ENCODE data around the gene DLG2. TPM values are rescaled to one million over a fixed set of nuclear protein-coding genes. Genes with fewer than 3 reads are reported as not detected.

The DLG2 gene
- total and polyA plus RNA-seq, 2 donors (not counting 3 experiments of a cell fraction or from before 2014, with no cell fraction given), result 0.15 to 1.1 TPM

- H3K4me2 ChIP-seq (ENCODE audit: insufficient read depth, low read length), result no peak overlapping the region
- no peak overlapping the region for H3K4me3 ChIP-seq (replicated peaks in 1 of 3; ENCODE audit: insufficient read depth in 1 of 3, low read depth in 1 of 3, low read length in 3 of 3)
- FAIRE-seq (no peak), DNase-seq (ENCODE audit: low read depth, low spot score) (no peak)
- ChIA-PET CTCF (no interaction called here), POLR2A (no interaction called here)
- H3K79me2 ChIP-seq (ENCODE audit: control insufficient read depth, insufficient read depth, low read length), result no peaks in the 10 kb centered on the region
- no peaks in the 10 kb centered on the region for H3K27me3 ChIP-seq (ENCODE audit: control insufficient read depth in 2 of 2, insufficient read depth in 2 of 2, low read length in 2 of 2)
- H2AFZ ChIP-seq (ENCODE audit: low read depth, low read length), result no peak overlapping the region
- H3K36me3 ChIP-seq (ENCODE audit: control insufficient read depth in 2 of 2, extremely low read depth in 1 of 2, insufficient read depth in 2 of 2, low read length in 2 of 2), result no peaks in the 10 kb centered on the region
- H4K20me1 ChIP-seq (replicated peaks; ENCODE audit: control insufficient read depth, extremely low read depth, insufficient read depth, low read length), result no peaks in the 10 kb centered on the region
- dilution Hi-C loops (cut with MboI; ENCODE audit: extremely low pct_ligation_motif_present, low sequenced_read_pairs) (no loop called here), intact Hi-C loops (cut with micrococcal nuclease) (no loop called here)
- no peaks in the 10 kb centered on the region for H3K4me1 ChIP-seq (ENCODE audit: control insufficient read depth, extremely low read depth, insufficient read depth, low read length)
- TF ChIP-seq EZH2 (IDR thresholded peaks at IDR 0.05; ENCODE audit: borderline replicate concordance, low read depth, low read length, severe bottlenecking), result no peak
- TF ChIP-seq FOS (IDR thresholded peaks at IDR 0.05; ENCODE audit: borderline replicate concordance, insufficient read depth, low read length), result no peak
- TF ChIP-seq POLR2AphosphoS5 (IDR thresholded peaks at IDR 0.05; ENCODE audit: insufficient read depth, low read depth, low read length), result no peak
- no peak for TF ChIP-seq JUN (IDR thresholded peaks at IDR 0.05; ENCODE audit: borderline replicate concordance, insufficient read depth, insufficient read length, low read depth)
- TF ChIP-seq MYC (IDR thresholded peaks at IDR 0.05; ENCODE audit: low read depth, low read length), result no peak
- no peak for TF ChIP-seq MAX (IDR thresholded peaks at IDR 0.05; ENCODE audit: insufficient read depth, insufficient read length)
- no peak for TF ChIP-seq POLR2A (IDR thresholded peaks at IDR 0.05; ENCODE audit: low read depth, low read length)
- TF ChIP-seq GATA2 (IDR thresholded peaks at IDR 0.05; ENCODE audit: insufficient read depth, insufficient read length, low read depth, low read length), result no peak
- no peak for TF ChIP-seq CTCF (IDR thresholded peaks at IDR 0.05; ENCODE audit: extremely low read depth in 1 of 2, insufficient read depth in 1 of 2, low read depth in 1 of 2, low read length in 2 of 2)
- H3K27ac ChIP-seq (ENCODE audit: insufficient read depth, low read depth, low read length), result no peak overlapping the region
- peaks cover 2% of the 10 kb centered on the region for H3K9me3 ChIP-seq (replicated peaks; ENCODE audit: control insufficient read depth, insufficient read depth, low read length)
- H3K9ac ChIP-seq (replicated peaks; ENCODE audit: extremely low read depth, insufficient read depth, low read length), result no peak overlapping the region
- BruUV-seq (replicated peaks), result no TSS peak
- no peaks in the 10 kb centered on the region for H3K9me1 ChIP-seq (replicated peaks; ENCODE audit: control insufficient read depth, extremely low read depth, insufficient read depth, low read length)
Observed at GRCh38 chr11:85099522-85099921, 527.6 kb downstream of the DLG2 start.
